Ishikawa (cell line): ENCODE data around the gene MLN.

Experiments
- EP300 ChIP-seq: IDR thresholded peaks from 2 replicates; pipeline ENCODE4 v1.6.1; 2012; ENCODE audit warnings: borderline replicate concordance
- FOXM1 ChIP-seq: IDR thresholded peaks from 2 replicates; pipeline ENCODE4 v1.6.1; 2012; ENCODE audit warnings: low read depth, borderline replicate concordance
- MAX ChIP-seq: IDR thresholded peaks from 2 replicates; pipeline ENCODE4 v1.6.1; 2012
- TAF1 ChIP-seq: IDR thresholded peaks from 2 replicates; pipeline ENCODE4 v1.6.1; 2012; ENCODE audit warnings: low read depth, mild to moderate bottlenecking
- YY1 ChIP-seq: IDR thresholded peaks from 2 replicates; pipeline ENCODE4 v1.6.1; 2012; ENCODE audit warnings: low read depth
- ZBTB7A ChIP-seq: IDR thresholded peaks from 2 replicates; pipeline ENCODE4 v1.6.1; 2012; ENCODE audit warnings: low read depth
- TF ChIP-seq, protein P1 (sequence below): IDR thresholded peaks from 2 replicates; pipeline ENCODE4 v1.6.1; 2012; ENCODE audit warnings: low read depth, mild to moderate bottlenecking
- TF ChIP-seq, protein P2 (sequence below): IDR thresholded peaks from 2 replicates; pipeline ENCODE4 v1.6.1; 2012

DNA sequence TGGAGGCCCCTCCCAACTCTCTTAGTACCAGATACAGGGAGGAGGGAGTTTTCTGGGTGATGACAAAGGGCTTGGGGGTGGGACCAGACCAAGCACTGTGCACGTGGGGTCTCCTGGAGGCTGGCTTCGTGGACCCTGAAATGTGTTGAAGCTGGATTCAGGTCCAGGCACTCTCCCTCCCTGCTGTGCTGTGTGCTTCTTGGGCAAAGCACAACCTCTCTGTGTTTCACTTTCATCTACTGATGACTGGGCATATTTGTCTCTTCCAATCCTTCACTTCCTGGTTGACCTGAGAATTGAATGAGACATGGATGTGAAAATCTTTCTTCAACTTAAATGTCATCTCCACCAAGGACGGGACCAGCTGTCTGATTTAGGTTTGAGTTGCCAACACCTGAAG, 14.5 kb upstream of the MLN start:
- TF ChIP-seq YY1, result no peak
- TF ChIP-seq MAX, result no peak
- TF ChIP-seq, protein P1, sequence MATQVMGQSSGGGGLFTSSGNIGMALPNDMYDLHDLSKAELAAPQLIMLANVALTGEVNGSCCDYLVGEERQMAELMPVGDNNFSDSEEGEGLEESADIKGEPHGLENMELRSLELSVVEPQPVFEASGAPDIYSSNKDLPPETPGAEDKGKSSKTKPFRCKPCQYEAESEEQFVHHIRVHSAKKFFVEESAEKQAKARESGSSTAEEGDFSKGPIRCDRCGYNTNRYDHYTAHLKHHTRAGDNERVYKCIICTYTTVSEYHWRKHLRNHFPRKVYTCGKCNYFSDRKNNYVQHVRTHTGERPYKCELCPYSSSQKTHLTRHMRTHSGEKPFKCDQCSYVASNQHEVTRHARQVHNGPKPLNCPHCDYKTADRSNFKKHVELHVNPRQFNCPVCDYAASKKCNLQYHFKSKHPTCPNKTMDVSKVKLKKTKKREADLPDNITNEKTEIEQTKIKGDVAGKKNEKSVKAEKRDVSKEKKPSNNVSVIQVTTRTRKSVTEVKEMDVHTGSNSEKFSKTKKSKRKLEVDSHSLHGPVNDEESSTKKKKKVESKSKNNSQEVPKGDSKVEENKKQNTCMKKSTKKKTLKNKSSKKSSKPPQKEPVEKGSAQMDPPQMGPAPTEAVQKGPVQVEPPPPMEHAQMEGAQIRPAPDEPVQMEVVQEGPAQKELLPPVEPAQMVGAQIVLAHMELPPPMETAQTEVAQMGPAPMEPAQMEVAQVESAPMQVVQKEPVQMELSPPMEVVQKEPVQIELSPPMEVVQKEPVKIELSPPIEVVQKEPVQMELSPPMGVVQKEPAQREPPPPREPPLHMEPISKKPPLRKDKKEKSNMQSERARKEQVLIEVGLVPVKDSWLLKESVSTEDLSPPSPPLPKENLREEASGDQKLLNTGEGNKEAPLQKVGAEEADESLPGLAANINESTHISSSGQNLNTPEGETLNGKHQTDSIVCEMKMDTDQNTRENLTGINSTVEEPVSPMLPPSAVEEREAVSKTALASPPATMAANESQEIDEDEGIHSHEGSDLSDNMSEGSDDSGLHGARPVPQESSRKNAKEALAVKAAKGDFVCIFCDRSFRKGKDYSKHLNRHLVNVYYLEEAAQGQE, result no peak
- TF ChIP-seq EP300, result no peak
- no peak for TF ChIP-seq FOXM1
- TF ChIP-seq TAF1, result no peak
- no peak for TF ChIP-seq ZBTB7A
- TF ChIP-seq, protein P2, sequence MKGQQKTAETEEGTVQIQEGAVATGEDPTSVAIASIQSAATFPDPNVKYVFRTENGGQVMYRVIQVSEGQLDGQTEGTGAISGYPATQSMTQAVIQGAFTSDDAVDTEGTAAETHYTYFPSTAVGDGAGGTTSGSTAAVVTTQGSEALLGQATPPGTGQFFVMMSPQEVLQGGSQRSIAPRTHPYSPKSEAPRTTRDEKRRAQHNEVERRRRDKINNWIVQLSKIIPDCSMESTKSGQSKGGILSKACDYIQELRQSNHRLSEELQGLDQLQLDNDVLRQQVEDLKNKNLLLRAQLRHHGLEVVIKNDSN, result no peak
